ENCODE measurements around the gene NABP1. TPM values are rescaled to one million over a fixed set of nuclear protein-coding genes. Genes with fewer than 3 reads are reported as not detected.

Gene NABP1
- total and polyA plus RNA-seq, 2 experiments from 2014 or later = 19.6 to 40.0 TPM

DNA sequence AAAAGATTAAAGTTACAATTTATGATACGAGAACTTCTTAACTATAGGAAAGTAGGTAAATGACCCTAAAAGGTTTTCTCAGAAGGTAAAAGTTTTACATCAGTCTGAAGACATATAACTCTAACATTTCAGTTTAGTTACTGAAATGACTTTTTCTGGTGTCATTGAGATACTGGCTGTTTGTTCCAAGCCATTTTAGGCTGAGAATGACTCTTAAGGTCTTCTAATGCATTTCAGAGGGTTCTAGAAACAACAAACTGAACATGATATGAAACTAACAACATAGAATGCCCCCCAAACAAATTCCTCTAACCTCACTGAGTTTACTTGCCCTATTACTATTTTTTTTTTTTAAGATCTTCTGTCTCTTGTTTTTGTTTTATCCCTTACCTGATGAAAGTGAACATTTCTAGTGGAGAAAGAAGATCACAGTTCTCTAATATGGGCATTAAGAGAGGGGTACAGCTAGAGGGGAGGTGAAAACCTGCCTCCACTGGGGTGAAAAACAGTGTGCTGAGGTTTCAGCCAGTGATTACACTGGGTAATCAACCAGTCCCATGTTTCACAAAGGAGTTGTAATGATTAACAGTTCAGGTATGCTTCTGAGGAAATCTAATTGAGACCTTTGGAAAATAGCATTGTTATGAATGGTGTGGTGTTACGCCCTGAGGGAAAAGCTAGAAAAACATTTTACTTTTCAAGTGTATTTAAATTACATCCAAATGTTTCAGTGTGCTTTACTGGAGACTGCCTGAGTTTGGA, 11.2 kb downstream of the NABP1 start:
- peak overlapping the region; percentile 15 for H3K4me2 ChIP-seq

GRCh38 chr2:191690327-191690726, 12.4 kb downstream of the NABP1 start:
- Histone ChIP-seq H2AFZ (no peak overlapping the region), H4K20me1 (ENCODE audit: insufficient read depth, poor library complexity, severe bottlenecking) (no peaks in the 10 kb centered on the region), H3K4me1 (ENCODE audit: insufficient read depth) (peaks cover 8% of the 10 kb centered on the region), H3K4me2 (no peak overlapping the region), H3K9me2 (replicated peaks; ENCODE audit: insufficient read depth) (no peaks in the 10 kb centered on the region), H3K27ac (peak overlapping the region; percentile 88), H3K4me3 (no peak overlapping the region), H3K9me3 (ENCODE audit: low read depth) (no peaks in the 10 kb centered on the region), H3K36me3 (replicated peaks; ENCODE audit: insufficient read depth, low read depth) (no peaks in the 10 kb centered on the region), H3K27me3 (no peaks in the 10 kb centered on the region), H3K79me2 (no peaks in the 10 kb centered on the region)
- no peak for TF ChIP-seq EZH2 (IDR thresholded peaks at IDR 0.05; ENCODE audit: borderline replicate concordance)
- no peak for TF ChIP-seq CTCF (IDR thresholded peaks at IDR 0.05; ENCODE audit: poor library complexity)
- TF ChIP-seq EZH2phosphoT487 (IDR thresholded peaks at IDR 0.05; ENCODE audit: low read depth, severe bottlenecking, unreplicated experiment) = no peak
- WGBS (ENCODE audit: low lambda C conversion rate, missing lambda C conversion rate) = 72% methylated on average over 3 of the region's 3 CpGs
- DNase-seq (ENCODE audit: low spot score) = no peak

More for the DNA sequence above, 11.2 kb downstream of the NABP1 start:
- no peak overlapping the region for H3K4me3 ChIP-seq
- WGBS (ENCODE audit: low lambda C conversion rate, missing lambda C conversion rate) = 57% methylated on average over 2 of the region's 2 CpGs
- TF ChIP-seq CTCF (IDR thresholded peaks at IDR 0.05; ENCODE audit: poor library complexity) (no peak), EZH2 (IDR thresholded peaks at IDR 0.05; ENCODE audit: borderline replicate concordance) (no peak), EZH2phosphoT487 (IDR thresholded peaks at IDR 0.05; ENCODE audit: low read depth, severe bottlenecking, unreplicated experiment) (no peak)
- H3K4me1 ChIP-seq (ENCODE audit: insufficient read depth) = peaks cover 8% of the 10 kb centered on the region
- no peaks in the 10 kb centered on the region for H3K9me2 ChIP-seq (replicated peaks; ENCODE audit: insufficient read depth)
- H3K9me3 ChIP-seq (ENCODE audit: low read depth) = no peaks in the 10 kb centered on the region
- DNase-seq (ENCODE audit: low spot score) = peak; percentile 57
- H3K27ac ChIP-seq = peak overlapping the region; percentile 88
- H3K79me2 ChIP-seq = no peaks in the 10 kb centered on the region
- no peaks in the 10 kb centered on the region for H4K20me1 ChIP-seq (ENCODE audit: insufficient read depth, poor library complexity, severe bottlenecking)
- no peaks in the 10 kb centered on the region for H3K36me3 ChIP-seq (replicated peaks; ENCODE audit: insufficient read depth, low read depth)
- H3K27me3 ChIP-seq = no peaks in the 10 kb centered on the region
- no peak overlapping the region for H2AFZ ChIP-seq

GRCh38 chr2:191691016-191691735, 13.2 kb downstream of the NABP1 start:
- DNase-seq (ENCODE audit: low spot score) = peak; percentile 82

More at GRCh38 chr2:191691016-191691735, 13.2 kb downstream of the NABP1 start:
- Histone ChIP-seq H3K4me3 (no peak overlapping the region), H3K9me3 (ENCODE audit: low read depth) (no peaks in the 10 kb centered on the region), H3K9me2 (replicated peaks; ENCODE audit: insufficient read depth) (no peaks in the 10 kb centered on the region), H4K20me1 (ENCODE audit: insufficient read depth, poor library complexity, severe bottlenecking) (no peaks in the 10 kb centered on the region), H3K27ac (peak overlapping the region; percentile 2), H2AFZ (no peak overlapping the region), H3K36me3 (replicated peaks; ENCODE audit: insufficient read depth, low read depth) (no peaks in the 10 kb centered on the region), H3K4me1 (ENCODE audit: insufficient read depth) (peaks cover 8% of the 10 kb centered on the region), H3K27me3 (no peaks in the 10 kb centered on the region), H3K4me2 (no peak overlapping the region), H3K79me2 (no peaks in the 10 kb centered on the region)
- WGBS (ENCODE audit: low lambda C conversion rate, missing lambda C conversion rate) = 25% methylated on average over 5 of the region's 5 CpGs
- no peak for TF ChIP-seq EZH2phosphoT487 (IDR thresholded peaks at IDR 0.05; ENCODE audit: low read depth, severe bottlenecking, unreplicated experiment)
- TF ChIP-seq CTCF (IDR thresholded peaks at IDR 0.05; ENCODE audit: poor library complexity) = peak; percentile 79
